ENCODE data around the gene LEP.

DNA sequence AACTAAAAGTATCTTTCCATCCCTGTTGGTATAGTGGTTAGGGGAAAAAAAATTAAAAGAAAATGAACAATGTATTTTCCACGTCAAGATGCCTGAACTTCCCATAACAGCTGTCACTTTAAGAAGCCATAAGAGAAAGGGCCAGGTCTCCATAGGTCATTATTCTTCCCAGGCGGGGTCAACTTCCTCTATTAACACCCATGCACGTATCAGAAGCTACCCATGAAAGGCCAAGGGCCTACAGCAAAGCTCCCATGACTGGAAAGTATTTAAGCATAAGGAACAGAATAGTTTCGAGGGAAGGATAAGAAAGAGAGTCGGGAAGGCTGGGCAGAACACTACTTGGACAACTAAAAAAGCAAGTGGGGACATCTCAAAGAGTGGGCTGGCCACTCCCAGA, 62.6 kb downstream of the LEP start:
- TF ChIP-seq, protein P1, sequence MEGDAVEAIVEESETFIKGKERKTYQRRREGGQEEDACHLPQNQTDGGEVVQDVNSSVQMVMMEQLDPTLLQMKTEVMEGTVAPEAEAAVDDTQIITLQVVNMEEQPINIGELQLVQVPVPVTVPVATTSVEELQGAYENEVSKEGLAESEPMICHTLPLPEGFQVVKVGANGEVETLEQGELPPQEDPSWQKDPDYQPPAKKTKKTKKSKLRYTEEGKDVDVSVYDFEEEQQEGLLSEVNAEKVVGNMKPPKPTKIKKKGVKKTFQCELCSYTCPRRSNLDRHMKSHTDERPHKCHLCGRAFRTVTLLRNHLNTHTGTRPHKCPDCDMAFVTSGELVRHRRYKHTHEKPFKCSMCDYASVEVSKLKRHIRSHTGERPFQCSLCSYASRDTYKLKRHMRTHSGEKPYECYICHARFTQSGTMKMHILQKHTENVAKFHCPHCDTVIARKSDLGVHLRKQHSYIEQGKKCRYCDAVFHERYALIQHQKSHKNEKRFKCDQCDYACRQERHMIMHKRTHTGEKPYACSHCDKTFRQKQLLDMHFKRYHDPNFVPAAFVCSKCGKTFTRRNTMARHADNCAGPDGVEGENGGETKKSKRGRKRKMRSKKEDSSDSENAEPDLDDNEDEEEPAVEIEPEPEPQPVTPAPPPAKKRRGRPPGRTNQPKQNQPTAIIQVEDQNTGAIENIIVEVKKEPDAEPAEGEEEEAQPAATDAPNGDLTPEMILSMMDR (IDR thresholded peaks at IDR 0.05) = no peak
- no peak for TF ChIP-seq EP300 (IDR thresholded peaks at IDR 0.05)
